ENCODE data around the gene EIF1B. TPM values are rescaled to one million over a fixed set of nuclear protein-coding genes. Genes with fewer than 3 reads are reported as not detected.

The EIF1B gene
- total and polyA plus RNA-seq, 10 of the 15 experiments (the other 5 are each of a cell fraction or from before 2014, with no cell fraction given): 15.4 to 75.6 (median 43.2) TPM

GRCh38 chr3:40332684-40333083 is 23.2 kb downstream of the EIF1B start (continued):
- TF ChIP-seq ZBTB11 (CRISPR knock-in tag; IDR thresholded peaks at IDR 0.05) (no peak), EGR1 (IDR thresholded peaks at IDR 0.05; ENCODE audit: borderline replicate concordance in 1 of 2, low read depth in 2 of 2, low read length in 2 of 2) (no peak)

- ChIA-PET RAD21 (ENCODE audit: unreplicated experiment) (no interaction called here), CTCF (no interaction called here), POLR2A (no interaction called here), SMC1A (ENCODE audit: uncharacterized antibody, unreplicated experiment) (interaction anchor here (0.8 kb wide), 1 partner anchor 171 kb away, joined by 3 read pairs; no protein-coding TSS in a partner anchor)
- H2AFZ ChIP-seq (ENCODE audit: control insufficient read depth, low read depth, low read length): no peak overlapping the region
- no peak overlapping the region for H3K4me3 ChIP-seq
- no peaks in the 10 kb centered on the region for H3K79me2 ChIP-seq (ENCODE audit: control insufficient read depth, insufficient read depth, low read length)
- intact Hi-C loops (cut with micrococcal nuclease; ENCODE audit: unreplicated experiment): no loop called here
- FAIRE-seq: no peak
- no peaks in the 10 kb centered on the region for H4K20me1 ChIP-seq (ENCODE audit: control insufficient read depth, insufficient read depth)
- H3K36me3 ChIP-seq (ENCODE audit: control insufficient read depth in 2 of 2, insufficient read depth in 2 of 2, low read length in 1 of 2): no peaks in the 10 kb centered on the region
- H3K4me1 ChIP-seq (ENCODE audit: control insufficient read depth, insufficient read depth, low read length): peaks cover 14% of the 10 kb centered on the region
- in situ Hi-C loops (cut with MboI): loop anchor here (25.0 kb wide), 1 partner anchor 1779 kb away; no protein-coding TSS in a partner anchor
- 80% methylated on average over 4 of the region's 4 CpGs for WGBS (ENCODE audit: insufficient coverage, insufficient replicate concordance, low lambda C conversion rate, missing lambda C conversion rate)
- H3K9me3 ChIP-seq (replicated peaks; ENCODE audit: control insufficient read depth, insufficient read depth, low read length): no peaks in the 10 kb centered on the region
- H3K4me2 ChIP-seq (ENCODE audit: control insufficient read depth, insufficient read depth): no peak overlapping the region
- no peaks in the 10 kb centered on the region; a peak in 1 of 4 replicates for H3K27me3 ChIP-seq (replicated peaks in 1 of 2; ENCODE audit: control insufficient read depth in 2 of 2, insufficient read depth in 2 of 2, low read length in 1 of 2)
- BruUV-seq (replicated peaks): no TSS peak
- no peak for ATAC-seq
- no peak overlapping the region for H3K9ac ChIP-seq (ENCODE audit: control insufficient read depth, insufficient read depth, low read length)
- TF ChIP-seq JUNB (IDR thresholded peaks at IDR 0.05): no peak
- TF ChIP-seq SUPT20H (IDR thresholded peaks at IDR 0.05; ENCODE audit: borderline replicate concordance, control insufficient read depth, low read depth, low read length): no peak
- TF ChIP-seq FOXM1 (IDR thresholded peaks at IDR 0.05; ENCODE audit: low read depth, low read length): no peak
- TF ChIP-seq BCL3 (IDR thresholded peaks at IDR 0.05; ENCODE audit: borderline replicate concordance, insufficient read depth, low read depth, low read length, poor library complexity, severe bottlenecking): no peak
- no peak for TF ChIP-seq PBX3 (IDR thresholded peaks at IDR 0.05; ENCODE audit: insufficient replicate concordance, low read depth, low read length)
- TF ChIP-seq NR2F1 (conservative IDR thresholded peaks at IDR 0.05): no peak
- no peak for TF ChIP-seq HCFC1 (IDR thresholded peaks at IDR 0.05; ENCODE audit: low read length)
- TF ChIP-seq JUND (IDR thresholded peaks at IDR 0.05; ENCODE audit: low read depth, low read length): no peak
- DNase-seq (ENCODE audit: low read depth, low spot score): no peak
- H3K27ac ChIP-seq (ENCODE audit: control insufficient read depth, insufficient read depth): no peak overlapping the region
Measured at GRCh38 chr3:40333416-40333815, 23.9 kb downstream of the EIF1B start.

Measured in GM12878 (cell line).